Panc1 (cell line): Measurements from ENCODE around the gene DYNC1H1. TPM values are rescaled to one million over a fixed set of nuclear protein-coding genes. Genes with fewer than 3 reads are reported as not detected.
A peak's percentile ranks its signal among the peaks of the same experiment; 100 is the strongest.

Experiments used
- ATAC-seq: fragments of 200-7000 bp; cut with Tn5 transposase; 2 replicates; pipeline ENCODE4 v1.9.1; 2020; ENCODE audit warnings: mild to moderate bottlenecking, moderate library complexity
- BruUV-seq: library from RNA; stranded (reverse); fragments of 400-500 nt; replicated peaks from 2 replicates; lab custom pipeline; 2021; lab: Mats Ljungman, UMichigan
- CTCF ChIA-PET: fragments of 300-600 bp; sonication (Branson Sonifier 250); formaldehyde crosslinking; loops from one replicate; lab custom pipeline; 2022; ENCODE audit warnings: antibody characterized with exemption; lab: Charles Lee
- POLR2A ChIA-PET: fragments of 300-600 bp; sonication (Branson Sonifier 250); formaldehyde crosslinking; loops from one replicate; lab custom pipeline; 2022; ENCODE audit warnings: antibody characterized with exemption; lab: Charles Lee
- DNase-seq: peaks from one replicate; pipeline ENCODE4 v3.0.0-alpha.2; 2010; ENCODE audit warnings: low read depth, low spot score
- H3K27ac ChIP-seq: 2 replicates; pipeline ENCODE4 v1.5.1; 2011; ENCODE audit warnings: mild to moderate bottlenecking, low read length, inconsistent platforms
- H3K27me3 ChIP-seq: fragments of 200-500 bp; sonication (Bioruptor generic); 2 replicates; pipeline ENCODE4 v1.6.0; 2014; ENCODE audit warnings: low read length, inconsistent platforms; ENCODE audit not compliant: control insufficient read depth, insufficient read depth
- H3K36me3 ChIP-seq: fragments of 200-500 bp; sonication (Bioruptor generic); 2 replicates; pipeline ENCODE4 v1.5.1; 2014; ENCODE audit warnings: inconsistent platforms, mild to moderate bottlenecking, low read length, moderate library complexity; ENCODE audit not compliant: control insufficient read depth, insufficient read depth
- H3K4me1 ChIP-seq: 2 replicates; pipeline ENCODE4 v1.5.1; 2011; ENCODE audit warnings: inconsistent platforms, mild to moderate bottlenecking, low read length, moderate library complexity; ENCODE audit not compliant: control insufficient read depth, insufficient read depth
- H3K4me3 ChIP-seq, 2 experiments: 2 replicates each; pipeline ENCODE4 v1.5.1; 2011 to 2012; ENCODE audit warnings: low read depth in 2 of 2, low read length in 2 of 2, mild to moderate bottlenecking in 2 of 2, inconsistent platforms in 1 of 2, moderate library complexity in 1 of 2
- H3K9me3 ChIP-seq: fragments of 200-500 bp; sonication (Bioruptor generic); 2 replicates; pipeline ENCODE4 v1.5.1; 2014; ENCODE audit warnings: low read depth, mild to moderate bottlenecking, inconsistent platforms, low read length, moderate library complexity; ENCODE audit not compliant: control insufficient read depth, insufficient read depth
- POLR2AphosphoS5 ChIP-seq: IDR thresholded peaks from 2 replicates; pipeline ENCODE4 v1.6.1; 2012; ENCODE audit warnings: mild to moderate bottlenecking, low read depth, low read length, moderate library complexity
- REST ChIP-seq, 2 experiments: IDR thresholded peaks; 2 replicates each; pipeline ENCODE4 v1.6.1; 2011 to 2012; ENCODE audit warnings: low read depth in 2 of 2, control low read depth in 1 of 2, low read length in 1 of 2, mild to moderate bottlenecking in 1 of 2, moderate library complexity in 1 of 2; ENCODE audit not compliant: insufficient read depth in 1 of 2
- SIN3A ChIP-seq: IDR thresholded peaks from 2 replicates; pipeline ENCODE4 v1.6.1; 2012; ENCODE audit warnings: low read depth, mild to moderate bottlenecking, low read length, moderate library complexity, borderline replicate concordance; ENCODE audit not compliant: insufficient read depth
- TCF7L2 ChIP-seq: IDR thresholded peaks from 2 replicates; pipeline ENCODE4 v1.6.1; 2011; ENCODE audit warnings: mild to moderate bottlenecking, low read depth, low read length, inconsistent platforms
- in situ Hi-C: cut with HindIII; loops from 2 replicates; pipeline ENCODE4 v1.10.0; 2016; ENCODE audit warnings: low sequenced_read_pairs, low pct_unique_long_range_greater_than_20kb
- intact Hi-C: fragments of 100-400 bp; cut with micrococcal nuclease; formaldehyde crosslinking; loops from one replicate; pipeline ENCODE4 v1.10.0; 2022; ENCODE audit not compliant: unreplicated experiment
- total RNA-seq: library from RNA; stranded (reverse); gene quantifications from one replicate; pipeline ENCODE4 v1.2.1, GENCODE V29; 2021; ENCODE audit not compliant: unreplicated experiment
- TF ChIP-seq, protein P1 (sequence below): fragments of 450-650 bp; IDR thresholded peaks from 2 replicates; pipeline ENCODE4 v1.5.1; 2017; ENCODE audit warnings: mild to moderate bottlenecking

DYNC1H1 gene
- total RNA-seq, 1 experiment from 2014 or later: 382 TPM

- Histone ChIP-seq H3K9me3 (no peaks in the 10 kb centered on the region), H3K4me1 (no peaks in the 10 kb centered on the region), H3K27me3 (no peaks in the 10 kb centered on the region), H3K27ac (no peak overlapping the region), H3K4me3 (no peak overlapping the region), H3K36me3 (peaks cover 29% of the 10 kb centered on the region)
- POLR2A ChIA-PET: no interaction called here
- TSS peak; percentile 81 for BruUV-seq
- TF ChIP-seq TCF7L2 (no peak), REST (IDR thresholded peaks at IDR 0.05; ENCODE audit: insufficient read depth in 1 of 2, low read depth in 2 of 2, low read length in 1 of 2) (no peak)
- in situ Hi-C loops (no loop called here), intact Hi-C loops (no loop called here)
- DNase-seq (no peak), ATAC-seq (no peak)
- CTCF ChIA-PET: no interaction called here
These were observed 21.6 kb downstream of the DYNC1H1 start for GRCh38 chr14:101985957-101986356.

DNA sequence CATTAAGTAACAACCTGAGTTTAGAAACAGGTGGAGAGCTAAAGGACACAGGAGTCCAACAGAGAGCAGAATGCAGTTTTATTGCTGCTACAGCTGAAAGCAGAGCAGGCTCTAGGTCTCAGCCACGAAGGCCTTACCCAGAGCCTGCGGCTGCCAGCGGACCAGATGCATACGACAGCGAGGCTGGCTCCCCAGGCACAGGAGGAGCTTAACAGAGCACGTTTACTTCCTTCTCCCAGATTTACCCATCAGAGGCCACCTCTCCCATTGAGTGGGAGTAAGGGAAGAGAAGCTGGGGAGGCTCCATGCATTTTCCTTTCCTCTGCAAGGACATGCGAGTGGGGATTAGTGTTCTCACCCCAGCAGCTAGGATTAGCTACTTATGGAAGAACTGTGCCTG, 22.6 kb downstream of the DYNC1H1 start:
- ChIA-PET CTCF (no interaction called here), POLR2A (no interaction called here)
- intact Hi-C loops: no loop called here
- Histone ChIP-seq H3K4me3 (no peak overlapping the region), H3K27me3 (no peaks in the 10 kb centered on the region), H3K9me3 (no peaks in the 10 kb centered on the region), H3K4me1 (no peaks in the 10 kb centered on the region), H3K27ac (no peak overlapping the region), H3K36me3 (peaks cover 25% of the 10 kb centered on the region)
- TF ChIP-seq SIN3A (no peak), TCF7L2 (no peak), REST (IDR thresholded peaks at IDR 0.05; ENCODE audit: insufficient read depth in 1 of 2, low read depth in 2 of 2, low read length in 1 of 2) (no peak), POLR2AphosphoS5 (no peak)
- TF ChIP-seq, protein P1, sequence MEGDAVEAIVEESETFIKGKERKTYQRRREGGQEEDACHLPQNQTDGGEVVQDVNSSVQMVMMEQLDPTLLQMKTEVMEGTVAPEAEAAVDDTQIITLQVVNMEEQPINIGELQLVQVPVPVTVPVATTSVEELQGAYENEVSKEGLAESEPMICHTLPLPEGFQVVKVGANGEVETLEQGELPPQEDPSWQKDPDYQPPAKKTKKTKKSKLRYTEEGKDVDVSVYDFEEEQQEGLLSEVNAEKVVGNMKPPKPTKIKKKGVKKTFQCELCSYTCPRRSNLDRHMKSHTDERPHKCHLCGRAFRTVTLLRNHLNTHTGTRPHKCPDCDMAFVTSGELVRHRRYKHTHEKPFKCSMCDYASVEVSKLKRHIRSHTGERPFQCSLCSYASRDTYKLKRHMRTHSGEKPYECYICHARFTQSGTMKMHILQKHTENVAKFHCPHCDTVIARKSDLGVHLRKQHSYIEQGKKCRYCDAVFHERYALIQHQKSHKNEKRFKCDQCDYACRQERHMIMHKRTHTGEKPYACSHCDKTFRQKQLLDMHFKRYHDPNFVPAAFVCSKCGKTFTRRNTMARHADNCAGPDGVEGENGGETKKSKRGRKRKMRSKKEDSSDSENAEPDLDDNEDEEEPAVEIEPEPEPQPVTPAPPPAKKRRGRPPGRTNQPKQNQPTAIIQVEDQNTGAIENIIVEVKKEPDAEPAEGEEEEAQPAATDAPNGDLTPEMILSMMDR: no peak
- in situ Hi-C loops: no loop called here
- no TSS peak for BruUV-seq
- ATAC-seq (no peak), DNase-seq (no peak)
